Inferior parietal cortex (tissue), 1 donor: ENCODE results near the gene ADIPOQ.
A peak's percentile ranks its signal among the peaks of the same experiment; 100 is the strongest.
"Not testable (repeated sequence)": the region's sequence is repeated elsewhere in the genome, so short reads cannot be mapped to it uniquely, and the experiment has no call there.

Experiments
- DNase-seq: peaks from one replicate; pipeline ENCODE4 v3.0.0-alpha.2; 2016; ENCODE audit errors: extremely low spot score

The ADIPOQ gene

GRCh38 chr3:186826410-186826975, 16.0 kb upstream of the ADIPOQ start:
- DNase-seq, result no peak

GRCh38 chr3:186826976-186827857, 15.3 kb upstream of the ADIPOQ start:
- peak; percentile 90 for DNase-seq

- no peak for DNase-seq
These were observed 14.2 kb upstream of the ADIPOQ start for GRCh38 chr3:186828340-186828739.

GRCh38 chr3:186831798-186832197, 10.7 kb upstream of the ADIPOQ start:
- no peak for DNase-seq

GRCh38 chr3:186832276-186832675, 10.2 kb upstream of the ADIPOQ start:
- no peak for DNase-seq

GRCh38 chr3:186839874-186840641, 2.5 kb upstream of the ADIPOQ start:
- no peak for DNase-seq

- DNase-seq, result no peak
These were observed 890 bp upstream of the ADIPOQ start for GRCh38 chr3:186841620-186842019.

GRCh38 chr3:186843039-186843432, 526 bp downstream of the ADIPOQ start:
- DNase-seq, result no peak

- no peak for DNase-seq
These were observed 2.4 kb downstream of the ADIPOQ start for GRCh38 chr3:186844908-186845307.

GRCh38 chr3:186845756-186846155, 3.2 kb downstream of the ADIPOQ start:
- DNase-seq, result no peak

- DNase-seq, result no peak
These were observed 4.9 kb downstream of the ADIPOQ start for GRCh38 chr3:186847437-186847836.

GRCh38 chr3:186849374-186849975, 7.0 kb downstream of the ADIPOQ start:
- DNase-seq, result peak; percentile 56

GRCh38 chr3:186851835-186852234, 9.3 kb downstream of the ADIPOQ start:
- DNase-seq, result not testable (repeated sequence)

- no peak for DNase-seq
These were observed 10.5 kb downstream of the ADIPOQ start for GRCh38 chr3:186852994-186853393.

- no peak for DNase-seq
These were observed 11.6 kb downstream of the ADIPOQ start for GRCh38 chr3:186854146-186854545.

- DNase-seq, result no peak
These were observed 12.4 kb downstream of the ADIPOQ start for GRCh38 chr3:186854954-186855353.

GRCh38 chr3:186857743-186858142, 15.2 kb downstream of the ADIPOQ start:
- DNase-seq, result no peak

- DNase-seq, result not testable (repeated sequence)
These were observed 22.8 kb downstream of the ADIPOQ start for GRCh38 chr3:186865215-186865853.

GRCh38 chr3:186866095-186866494, 23.6 kb downstream of the ADIPOQ start:
- DNase-seq, result not testable (repeated sequence)

- no peak for DNase-seq
These were observed 27.0 kb downstream of the ADIPOQ start for GRCh38 chr3:186869253-186870100.
